Stimulated activated CD4-positive, alpha-beta T cell treated with anti-CD3 and anti-CD28 coated beads, Interleukin-15, amount 100 ng/mL, for 24 hours (primary cell): ENCODE measurements around the gene HELT.

Experiments
- DNase-seq: peaks from one replicate; pipeline ENCODE4 v3.0.0-alpha.2; 2020

Gene HELT

GRCh38 chr4:185004562-185005218, 13.6 kb upstream of the HELT start:
- DNase-seq, result no peak

GRCh38 chr4:185005219-185005819, 13.0 kb upstream of the HELT start:
- DNase-seq, result peak; percentile 89

GRCh38 chr4:185011408-185011807, 6.9 kb upstream of the HELT start:
- DNase-seq, result peak; percentile 46

GRCh38 chr4:185013417-185014125, 4.7 kb upstream of the HELT start:
- no peak for DNase-seq

- no peak for DNase-seq
These were observed 3.2 kb upstream of the HELT start for GRCh38 chr4:185015108-185015507.

GRCh38 chr4:185016101-185016940, 2.0 kb upstream of the HELT start:
- DNase-seq, result no peak

GRCh38 chr4:185016946-185017758, 1.1 kb upstream of the HELT start:
- DNase-seq, result no peak

GRCh38 chr4:185018834-185019455, 655 bp downstream of the HELT start:
- no peak for DNase-seq

GRCh38 chr4:185019456-185020292, 1.4 kb downstream of the HELT start:
- no peak for DNase-seq

GRCh38 chr4:185020293-185020808, 2.1 kb downstream of the HELT start:
- DNase-seq, result peak; percentile 33

GRCh38 chr4:185020863-185021761, 2.8 kb downstream of the HELT start:
- DNase-seq, result no peak

GRCh38 chr4:185023471-185023870, 5.2 kb downstream of the HELT start:
- DNase-seq, result no peak

- no peak for DNase-seq
These were observed 10.3 kb downstream of the HELT start for GRCh38 chr4:185028625-185029024.

GRCh38 chr4:185031611-185032010, 13.3 kb downstream of the HELT start:
- DNase-seq, result no peak

GRCh38 chr4:185033072-185033471, 14.8 kb downstream of the HELT start:
- DNase-seq, result no peak

- no peak for DNase-seq
These were observed 15.7 kb downstream of the HELT start for GRCh38 chr4:185033950-185034349.

GRCh38 chr4:185035284-185035683, 17.0 kb downstream of the HELT start:
- DNase-seq, result no peak

- DNase-seq, result no peak
These were observed 17.7 kb downstream of the HELT start for GRCh38 chr4:185036019-185036418.

- DNase-seq, result no peak
These were observed 18.6 kb downstream of the HELT start for GRCh38 chr4:185036842-185037241.
